Measurements from ENCODE around the gene TULP4.

- TF ChIP-seq SUZ12 (IDR thresholded peaks at IDR 0.05; ENCODE audit: extremely low read depth, insufficient read depth, insufficient read length) = no peak
- no peak for TF ChIP-seq YY1 (IDR thresholded peaks at IDR 0.05; ENCODE audit: insufficient read depth, insufficient read length)
Observed at GRCh38 chr6:158340252-158340651, 28.0 kb downstream of the TULP4 start.

Data from NT2/D1 (cell line).